ENCODE results near the gene NUP62.

Gene NUP62

DNA sequence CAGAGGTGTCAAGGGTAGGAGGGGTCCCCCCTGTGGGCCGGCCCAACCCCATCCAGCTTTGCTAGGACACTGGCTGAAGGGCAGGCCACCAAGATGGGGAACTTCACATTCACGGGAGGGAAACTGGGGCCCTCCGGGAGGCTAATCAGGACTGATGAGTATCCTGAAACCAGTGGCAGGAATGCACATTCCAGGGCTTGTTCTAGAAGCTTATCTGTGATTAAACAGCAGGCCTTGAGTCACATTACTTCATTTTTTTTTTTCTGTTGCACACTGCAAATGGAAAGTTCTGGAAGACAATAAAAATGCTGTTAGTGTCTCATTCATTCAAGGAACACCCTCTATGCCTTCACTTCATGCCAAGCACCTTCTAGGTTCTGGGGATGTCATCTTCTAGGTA, 47.2 kb upstream of the NUP62 start:
- no peaks in the 10 kb centered on the region; the same call in 1 of the 2 replicates for H3K27me3 ChIP-seq (ENCODE audit: insufficient read depth, low read depth)
- no peak overlapping the region for H3K27ac ChIP-seq
- no peak overlapping the region for H2AFZ ChIP-seq (ENCODE audit: low read depth)
- H3K9ac ChIP-seq, result no peak overlapping the region
- no peaks in the 10 kb centered on the region for H4K20me1 ChIP-seq (ENCODE audit: insufficient read depth)
- no peaks in the 10 kb centered on the region for H3K36me3 ChIP-seq (ENCODE audit: insufficient read depth)
- H3K79me2 ChIP-seq (ENCODE audit: insufficient read depth, low read depth), result no peaks in the 10 kb centered on the region
- TF ChIP-seq, protein P1, sequence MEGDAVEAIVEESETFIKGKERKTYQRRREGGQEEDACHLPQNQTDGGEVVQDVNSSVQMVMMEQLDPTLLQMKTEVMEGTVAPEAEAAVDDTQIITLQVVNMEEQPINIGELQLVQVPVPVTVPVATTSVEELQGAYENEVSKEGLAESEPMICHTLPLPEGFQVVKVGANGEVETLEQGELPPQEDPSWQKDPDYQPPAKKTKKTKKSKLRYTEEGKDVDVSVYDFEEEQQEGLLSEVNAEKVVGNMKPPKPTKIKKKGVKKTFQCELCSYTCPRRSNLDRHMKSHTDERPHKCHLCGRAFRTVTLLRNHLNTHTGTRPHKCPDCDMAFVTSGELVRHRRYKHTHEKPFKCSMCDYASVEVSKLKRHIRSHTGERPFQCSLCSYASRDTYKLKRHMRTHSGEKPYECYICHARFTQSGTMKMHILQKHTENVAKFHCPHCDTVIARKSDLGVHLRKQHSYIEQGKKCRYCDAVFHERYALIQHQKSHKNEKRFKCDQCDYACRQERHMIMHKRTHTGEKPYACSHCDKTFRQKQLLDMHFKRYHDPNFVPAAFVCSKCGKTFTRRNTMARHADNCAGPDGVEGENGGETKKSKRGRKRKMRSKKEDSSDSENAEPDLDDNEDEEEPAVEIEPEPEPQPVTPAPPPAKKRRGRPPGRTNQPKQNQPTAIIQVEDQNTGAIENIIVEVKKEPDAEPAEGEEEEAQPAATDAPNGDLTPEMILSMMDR (conservative IDR thresholded peaks at IDR 0.05; ENCODE audit: low read depth, low read length), result no peak
- no peak overlapping the region for H3K4me3 ChIP-seq (IDR thresholded peaks at IDR 0.05; ENCODE audit: insufficient read depth, low read depth, low read length)
- H3K4me1 ChIP-seq (ENCODE audit: low read depth, poor library complexity, severe bottlenecking), result no peaks in the 10 kb centered on the region
- no peak overlapping the region for H3K4me2 ChIP-seq

DNA sequence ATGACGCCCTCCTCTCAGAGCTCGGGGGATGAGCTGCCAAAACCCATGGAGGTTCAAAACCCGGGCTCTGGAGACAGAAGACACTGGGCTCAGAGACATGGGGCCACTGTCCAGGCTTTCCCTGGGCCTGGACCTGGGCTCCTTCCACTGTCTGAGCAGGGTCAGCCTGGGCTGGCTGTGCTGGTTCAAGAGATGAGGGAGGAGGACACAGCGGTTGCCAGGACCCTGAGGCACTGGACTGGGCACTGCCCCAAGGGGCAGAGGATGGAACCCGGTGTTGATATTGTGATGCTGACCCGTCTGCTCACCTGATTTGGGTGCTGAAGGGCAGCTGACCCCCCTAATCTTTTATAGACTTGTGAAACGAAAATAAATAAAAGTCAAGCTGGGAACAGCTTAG, 45.7 kb upstream of the NUP62 start:
- Histone ChIP-seq H3K4me1 (ENCODE audit: low read depth, poor library complexity, severe bottlenecking) (no peaks in the 10 kb centered on the region), H3K36me3 (ENCODE audit: insufficient read depth) (no peaks in the 10 kb centered on the region), H4K20me1 (ENCODE audit: insufficient read depth) (no peaks in the 10 kb centered on the region), H3K4me3 (IDR thresholded peaks at IDR 0.05; ENCODE audit: insufficient read depth, low read depth, low read length) (no peak overlapping the region), H3K4me2 (no peak overlapping the region), H3K9ac (no peak overlapping the region), H3K79me2 (ENCODE audit: insufficient read depth, low read depth) (no peaks in the 10 kb centered on the region), H2AFZ (ENCODE audit: low read depth) (no peak overlapping the region), H3K27me3 (ENCODE audit: insufficient read depth, low read depth) (no peaks in the 10 kb centered on the region; the same call in 1 of the 2 replicates), H3K27ac (no peak overlapping the region)
- TF ChIP-seq, protein P1 (conservative IDR thresholded peaks at IDR 0.05; ENCODE audit: low read depth, low read length), result no peak

DNA sequence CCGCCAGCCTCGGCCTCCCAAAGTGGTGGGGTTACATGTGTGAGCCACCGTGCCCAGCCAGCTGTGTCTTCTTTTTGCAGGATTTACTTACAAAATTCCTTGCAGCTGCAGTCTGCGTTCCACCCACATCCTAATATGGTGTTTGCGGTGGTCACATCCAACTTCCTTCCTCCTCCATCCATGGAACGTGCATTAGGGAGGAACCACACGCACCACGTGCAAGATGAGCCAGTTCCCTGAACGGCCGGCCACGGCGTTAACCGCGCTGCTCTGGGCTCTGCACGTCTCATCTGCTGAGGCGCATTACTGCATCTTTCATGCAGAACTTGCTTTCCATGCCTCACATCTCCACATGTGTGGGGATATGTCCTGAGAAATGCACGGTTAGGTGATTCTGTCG, 44.7 kb upstream of the NUP62 start:
- Histone ChIP-seq H3K4me2 (no peak overlapping the region), H3K79me2 (ENCODE audit: insufficient read depth, low read depth) (no peaks in the 10 kb centered on the region), H3K27ac (no peak overlapping the region), H3K4me1 (ENCODE audit: low read depth, poor library complexity, severe bottlenecking) (no peaks in the 10 kb centered on the region), H3K9ac (no peak overlapping the region), H3K36me3 (ENCODE audit: insufficient read depth) (no peaks in the 10 kb centered on the region), H3K27me3 (ENCODE audit: insufficient read depth, low read depth) (peaks cover 3% of the 10 kb centered on the region; the same call in 1 of the 2 replicates), H3K4me3 (IDR thresholded peaks at IDR 0.05; ENCODE audit: insufficient read depth, low read depth, low read length) (no peak overlapping the region), H2AFZ (ENCODE audit: low read depth) (no peak overlapping the region), H4K20me1 (ENCODE audit: insufficient read depth) (no peaks in the 10 kb centered on the region)
- TF ChIP-seq, protein P1 (conservative IDR thresholded peaks at IDR 0.05; ENCODE audit: low read depth, low read length), result no peak

DNA sequence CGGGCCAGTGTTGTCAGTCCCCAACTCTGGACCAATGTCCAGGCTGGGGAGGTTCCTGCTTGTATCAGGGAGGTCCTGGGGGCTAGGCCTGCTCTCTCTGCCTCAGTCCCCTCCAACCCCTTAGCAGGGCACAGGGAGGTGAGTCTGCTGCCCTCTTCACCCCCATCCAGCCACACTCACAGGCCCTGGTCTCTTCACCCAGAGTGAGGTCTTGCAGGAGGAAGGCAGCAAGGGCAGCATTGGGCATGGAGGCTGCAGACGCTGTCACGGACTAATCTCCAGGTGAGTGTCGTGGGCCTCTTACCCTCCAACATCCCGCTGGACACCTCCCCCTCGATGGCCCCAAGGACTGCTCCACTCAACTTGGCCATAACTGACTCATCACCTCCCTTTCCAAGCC, 43.5 kb upstream of the NUP62 start:
- no peak overlapping the region for H2AFZ ChIP-seq (ENCODE audit: low read depth)
- no peaks in the 10 kb centered on the region for H3K79me2 ChIP-seq (ENCODE audit: insufficient read depth, low read depth)
- H3K27me3 ChIP-seq (ENCODE audit: insufficient read depth, low read depth), result peaks cover 9% of the 10 kb centered on the region; the same call in 1 of the 2 replicates
- no peak overlapping the region for H3K4me2 ChIP-seq
- H4K20me1 ChIP-seq (ENCODE audit: insufficient read depth), result no peaks in the 10 kb centered on the region
- H3K27ac ChIP-seq, result no peak overlapping the region
- no peak overlapping the region for H3K4me3 ChIP-seq (IDR thresholded peaks at IDR 0.05; ENCODE audit: insufficient read depth, low read depth, low read length)
- no peaks in the 10 kb centered on the region for H3K4me1 ChIP-seq (ENCODE audit: low read depth, poor library complexity, severe bottlenecking)
- no peaks in the 10 kb centered on the region for H3K36me3 ChIP-seq (ENCODE audit: insufficient read depth)
- H3K9ac ChIP-seq, result no peak overlapping the region
- TF ChIP-seq, protein P1 (conservative IDR thresholded peaks at IDR 0.05; ENCODE audit: low read depth, low read length), result no peak

Data from KMS-11 (cell line).